ENCODE results near the gene GRIK4.

GRCh38 chr11:120512739-120513435 lies 1.3 kb downstream of the GRIK4 start:
- TF ChIP-seq EZH2 (IDR thresholded peaks at IDR 0.05) = no peak
- no peak for TF ChIP-seq CTCF (IDR thresholded peaks at IDR 0.05)
